Transverse colon (tissue), 3 donors: ENCODE measurements around the gene TBC1D9B.

Experiments
- CTCF ChIP-seq, 5 experiments: fragments of 200-600 bp in 3 of 5; fragments of 450-650 bp in 2 of 5; sonication (generic) in 3 of 5; IDR thresholded peaks; 1 replicate in 2 of 5; 2 replicates in 3 of 5; pipeline ENCODE4 v1.5.1; 2016 to 2017; ENCODE audit warnings: antibody characterized with exemption in 5 of 5, inconsistent platforms in 3 of 5, mild to moderate bottlenecking in 2 of 5, moderate library complexity in 1 of 5
- EP300 ChIP-seq: sonication (generic); formaldehyde crosslinking; IDR thresholded peaks from one replicate; pipeline ENCODE4 v1.6.1; 2017; ENCODE audit warnings: antibody characterized with exemption, low read depth
- POLR2A ChIP-seq: fragments of 450-650 bp; IDR thresholded peaks from one replicate; pipeline ENCODE4 v1.6.1; 2016; ENCODE audit warnings: antibody characterized with exemption, mild to moderate bottlenecking, moderate library complexity

GRCh38 chr5:179882338-179882737 lies 25.4 kb downstream of the TBC1D9B start:
- TF ChIP-seq CTCF (IDR thresholded peaks at IDR 0.05) (no peak), EP300 (no peak), POLR2A (no peak)
